HepG2 (cell line): ENCODE data around the gene ZNF276. TPM values are rescaled to one million over a fixed set of nuclear protein-coding genes. Genes with fewer than 3 reads are reported as not detected.

Source experiments
- ATM ChIP-seq: fragments of 450-650 bp; IDR thresholded peaks from 2 replicates; pipeline ENCODE4 v1.7.1; 2017; ENCODE audit warnings: mild to moderate bottlenecking, borderline replicate concordance
- BHLHE40 ChIP-seq: IDR thresholded peaks from 2 replicates; pipeline ENCODE4 v1.6.1; 2011; ENCODE audit warnings: low read length, improper control_type of control experiment
- CBX1 ChIP-seq: IDR thresholded peaks from one replicate; pipeline ENCODE4 v1.6.1; 2016; ENCODE audit warnings: antibody characterized with exemption, low read depth
- CHCHD3 ChIP-seq: sonication (generic); formaldehyde crosslinking; IDR thresholded peaks from 2 replicates; pipeline ENCODE4 v1.8.0; 2022; ENCODE audit warnings: mild to moderate bottlenecking, missing genetic modification reagents, moderate library complexity
- GABPB1 ChIP-seq: IDR thresholded peaks from 2 replicates; pipeline ENCODE4 v1.6.1; 2016; ENCODE audit warnings: mild to moderate bottlenecking, missing genetic modification reagents, moderate library complexity, missing compliant biosample characterization
- HOXA7 ChIP-seq: sonication (generic); formaldehyde crosslinking; IDR thresholded peaks from 2 replicates; pipeline ENCODE4 v1.8.1; 2022; ENCODE audit warnings: mild to moderate bottlenecking, missing genetic modification reagents, moderate library complexity
- KDM2A ChIP-seq: sonication (generic); formaldehyde crosslinking; IDR thresholded peaks from 2 replicates; pipeline ENCODE4 v1.4.0; 2020; ENCODE audit warnings: low read depth, missing genetic modification reagents, borderline replicate concordance
- NCOA1 ChIP-seq: sonication (generic); formaldehyde crosslinking; IDR thresholded peaks from 2 replicates; pipeline ENCODE4 v1.9.0; 2021; ENCODE audit warnings: missing genetic modification reagents
- NFKB2 ChIP-seq: sonication (generic); formaldehyde crosslinking; IDR thresholded peaks from 2 replicates; pipeline ENCODE4 v1.4.0; 2020; ENCODE audit warnings: missing genetic modification reagents, borderline replicate concordance
- NONO ChIP-seq, 2 experiments: fragments of 450-650 bp in 1 of 2; sonication (generic) in 1 of 2; formaldehyde crosslinking in 1 of 2; IDR thresholded peaks in 1 of 2; conservative IDR thresholded peaks in 1 of 2; 2 replicates each; pipeline versions ENCODE4 v1.6.1 to v1.8.0; 2017 to 2022; ENCODE audit warnings: mild to moderate bottlenecking in 1 of 2, missing genetic modification reagents in 1 of 2, moderate library complexity in 1 of 2
- PCBP2 ChIP-seq: fragments of 200-400 bp; formaldehyde crosslinking; optimal IDR thresholded peaks from 2 replicates; pipeline ENCODE3; 2018; ENCODE audit warnings: low read length, low read depth; ENCODE audit not compliant: poor library complexity, severe bottlenecking
- SIN3A ChIP-seq: IDR thresholded peaks from 2 replicates; pipeline ENCODE4 v1.6.1; 2011; ENCODE audit warnings: low read depth, mild to moderate bottlenecking, control low read depth, low read length, borderline replicate concordance
- SNAI1 ChIP-seq: sonication (generic); formaldehyde crosslinking; IDR thresholded peaks from 2 replicates; pipeline ENCODE4 v1.5.0; 2020; ENCODE audit warnings: mild to moderate bottlenecking, missing genetic modification reagents, borderline replicate concordance
- SNAPC2 ChIP-seq: sonication (generic); formaldehyde crosslinking; IDR thresholded peaks from 2 replicates; pipeline ENCODE4 v1.8.1; 2022; ENCODE audit warnings: mild to moderate bottlenecking, missing genetic modification reagents
- ZIK1 ChIP-seq: sonication (generic); formaldehyde crosslinking; IDR thresholded peaks from 2 replicates; pipeline ENCODE4 v1.5.0; 2020; ENCODE audit warnings: mild to moderate bottlenecking, low read depth, missing genetic modification reagents, borderline replicate concordance
- ZMYM3 ChIP-seq: sonication (generic); formaldehyde crosslinking; IDR thresholded peaks from 2 replicates; pipeline ENCODE4 v1.5.1; 2020; ENCODE audit warnings: mild to moderate bottlenecking, missing genetic modification reagents
- ZNF264 ChIP-seq: sonication (generic); formaldehyde crosslinking; IDR thresholded peaks from 2 replicates; pipeline ENCODE4 v1.4.0; 2020; ENCODE audit warnings: missing genetic modification reagents
- ZNF780A ChIP-seq: sonication (generic); formaldehyde crosslinking; IDR thresholded peaks from 2 replicates; pipeline ENCODE4 v1.8.0; 2022; ENCODE audit warnings: mild to moderate bottlenecking, missing genetic modification reagents, moderate library complexity
- ZSCAN22 ChIP-seq: sonication (generic); formaldehyde crosslinking; IDR thresholded peaks from 2 replicates; pipeline ENCODE4 v1.4.0; 2020; ENCODE audit warnings: mild to moderate bottlenecking, missing genetic modification reagents
- polyA plus RNA-seq, 8 experiments: library from polyadenylated mRNA; depleted of rRNA in 3 of 8; stranded (reverse) in 7 of 8; unstranded in 1 of 8; fragments of >200 nt; fragmentation: Illumina TruSeq in 4 of 8; extraction: Trizol in 4 of 8; gene quantifications; 2 replicates each; pipeline versions ENCODE4 v1.2.1 to v1.2.3, GENCODE V29; 2011 to 2016; ENCODE audit warnings: low read depth in 4 of 8, missing spikeins in 1 of 8, mixed read lengths in 1 of 8; ENCODE audit not compliant: insufficient read depth in 1 of 8
- total RNA-seq, 5 experiments: library from RNA; depleted of rRNA; stranded (reverse); fragments of >200 nt; fragmentation: Illumina TruSeq; extraction: Trizol; gene quantifications; 2 replicates each; pipeline ENCODE4 v1.2.3, GENCODE V29; 2016; ENCODE audit warnings: low read depth in 1 of 5
- TF ChIP-seq, protein P1 (sequence below): sonication (generic); formaldehyde crosslinking; IDR thresholded peaks from 2 replicates; pipeline ENCODE4 v1.8.0; 2022; ENCODE audit warnings: mild to moderate bottlenecking, missing genetic modification reagents, moderate library complexity
- TF ChIP-seq, protein P2 (sequence below): sonication (generic); formaldehyde crosslinking; IDR thresholded peaks from 2 replicates; pipeline ENCODE4 v1.4.0; 2020; ENCODE audit warnings: mild to moderate bottlenecking, missing genetic modification reagents
- TF ChIP-seq, protein P3 (sequence below): sonication (generic); formaldehyde crosslinking; IDR thresholded peaks from 2 replicates; pipeline ENCODE4 v1.4.0; 2020; ENCODE audit warnings: missing genetic modification reagents, borderline replicate concordance
- TF ChIP-seq, protein P4 (sequence below): IDR thresholded peaks from 2 replicates; pipeline ENCODE4 v1.6.1; 2016; ENCODE audit warnings: missing compliant biosample characterization, missing genetic modification reagents, borderline replicate concordance
- TF ChIP-seq, protein P5 (sequence below): IDR thresholded peaks from 2 replicates; pipeline ENCODE4 v1.6.1; 2016; ENCODE audit warnings: missing compliant biosample characterization, missing genetic modification reagents, borderline replicate concordance

The ZNF276 gene
- total and polyA plus RNA-seq, 2 of the 13 experiments (the other 11 are each of a cell fraction or from before 2014, with no cell fraction given) = 17.7 to 18.0 TPM

DNA sequence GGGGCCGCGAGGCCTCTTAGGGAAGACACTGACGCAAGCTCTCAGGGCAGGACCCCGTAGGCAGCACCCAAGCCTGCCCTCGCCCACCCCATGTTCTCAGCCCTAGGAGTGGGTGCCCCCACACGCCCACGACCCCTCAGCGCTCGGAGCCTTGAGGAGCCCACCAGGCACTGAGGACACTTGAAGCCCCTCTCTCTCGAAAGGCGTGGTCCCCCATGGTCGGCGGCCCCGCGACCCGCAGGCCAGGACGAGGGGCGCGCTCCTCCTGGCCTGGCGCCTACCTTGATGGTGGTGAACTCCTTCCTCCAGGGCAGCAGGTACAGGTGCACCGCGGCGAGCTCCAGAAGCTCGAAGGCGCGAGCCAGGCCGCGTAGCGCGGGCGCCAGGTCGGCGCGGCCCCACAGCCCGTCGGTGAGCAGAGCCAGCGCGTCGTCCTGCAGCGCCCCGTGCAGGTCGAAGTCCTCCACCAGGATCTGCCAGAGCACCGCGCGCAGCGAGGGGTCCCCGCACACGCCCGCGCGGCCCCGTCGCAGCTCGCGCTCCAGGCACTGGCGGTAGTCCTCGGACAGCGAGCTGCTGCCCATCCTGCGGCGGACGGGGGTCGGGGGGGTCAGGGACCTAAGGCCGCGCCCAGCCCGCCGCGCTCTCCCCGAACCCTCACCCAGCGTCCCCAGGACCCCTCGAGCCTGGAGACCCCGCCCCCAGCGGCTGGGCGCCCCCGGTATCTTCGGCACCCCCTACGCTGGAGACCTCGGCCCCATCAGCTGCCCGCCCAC, 20.5 kb upstream of the ZNF276 start (continued):
- TF ChIP-seq SNAPC2 (no peak), CBX1 (no peak), HOXA7 (CRISPR knock-in tag) (no peak), BHLHE40 (no peak), SNAI1 (CRISPR knock-in tag) (no peak), ZSCAN22 (CRISPR knock-in tag) (0 out of 2 replicates have a peak, but pooled peaks have one; percentile 9), ZMYM3 (CRISPR knock-in tag) (no peak), CHCHD3 (CRISPR knock-in tag) (peak; percentile 90), SIN3A (no peak), NCOA1 (no peak), NFKB2 (no peak; the same call in 1 of the 2 replicates), ZNF264 (CRISPR knock-in tag) (no peak), ATM (no peak), ZNF780A (CRISPR knock-in tag) (no peak; the same call in 1 of the 2 replicates), NONO (IDR thresholded peaks at IDR 0.05) (no peak), NONO (CRISPR knock-in tag; conservative IDR thresholded peaks at IDR 0.05) (peak; percentile 56; the same call in 1 of the 2 replicates), KDM2A (CRISPR knock-in tag) (peak; percentile 72), ZIK1 (CRISPR knock-in tag) (no peak), GABPB1 (peak; percentile 12; the same call in 1 of the 2 replicates), PCBP2 (no peak)
- TF ChIP-seq, protein P1, sequence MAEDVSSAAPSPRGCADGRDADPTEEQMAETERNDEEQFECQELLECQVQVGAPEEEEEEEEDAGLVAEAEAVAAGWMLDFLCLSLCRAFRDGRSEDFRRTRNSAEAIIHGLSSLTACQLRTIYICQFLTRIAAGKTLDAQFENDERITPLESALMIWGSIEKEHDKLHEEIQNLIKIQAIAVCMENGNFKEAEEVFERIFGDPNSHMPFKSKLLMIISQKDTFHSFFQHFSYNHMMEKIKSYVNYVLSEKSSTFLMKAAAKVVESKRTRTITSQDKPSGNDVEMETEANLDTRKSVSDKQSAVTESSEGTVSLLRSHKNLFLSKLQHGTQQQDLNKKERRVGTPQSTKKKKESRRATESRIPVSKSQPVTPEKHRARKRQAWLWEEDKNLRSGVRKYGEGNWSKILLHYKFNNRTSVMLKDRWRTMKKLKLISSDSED (CRISPR knock-in tag) = no peak
- TF ChIP-seq, protein P2, sequence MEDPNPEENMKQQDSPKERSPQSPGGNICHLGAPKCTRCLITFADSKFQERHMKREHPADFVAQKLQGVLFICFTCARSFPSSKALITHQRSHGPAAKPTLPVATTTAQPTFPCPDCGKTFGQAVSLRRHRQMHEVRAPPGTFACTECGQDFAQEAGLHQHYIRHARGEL (CRISPR knock-in tag) = no peak
- TF ChIP-seq, protein P3, sequence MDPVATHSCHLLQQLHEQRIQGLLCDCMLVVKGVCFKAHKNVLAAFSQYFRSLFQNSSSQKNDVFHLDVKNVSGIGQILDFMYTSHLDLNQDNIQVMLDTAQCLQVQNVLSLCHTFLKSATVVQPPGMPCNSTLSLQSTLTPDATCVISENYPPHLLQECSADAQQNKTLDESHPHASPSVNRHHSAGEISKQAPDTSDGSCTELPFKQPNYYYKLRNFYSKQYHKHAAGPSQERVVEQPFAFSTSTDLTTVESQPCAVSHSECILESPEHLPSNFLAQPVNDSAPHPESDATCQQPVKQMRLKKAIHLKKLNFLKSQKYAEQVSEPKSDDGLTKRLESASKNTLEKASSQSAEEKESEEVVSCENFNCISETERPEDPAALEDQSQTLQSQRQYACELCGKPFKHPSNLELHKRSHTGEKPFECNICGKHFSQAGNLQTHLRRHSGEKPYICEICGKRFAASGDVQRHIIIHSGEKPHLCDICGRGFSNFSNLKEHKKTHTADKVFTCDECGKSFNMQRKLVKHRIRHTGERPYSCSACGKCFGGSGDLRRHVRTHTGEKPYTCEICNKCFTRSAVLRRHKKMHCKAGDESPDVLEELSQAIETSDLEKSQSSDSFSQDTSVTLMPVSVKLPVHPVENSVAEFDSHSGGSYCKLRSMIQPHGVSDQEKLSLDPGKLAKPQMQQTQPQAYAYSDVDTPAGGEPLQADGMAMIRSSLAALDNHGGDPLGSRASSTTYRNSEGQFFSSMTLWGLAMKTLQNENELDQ = no peak
- TF ChIP-seq, protein P4, sequence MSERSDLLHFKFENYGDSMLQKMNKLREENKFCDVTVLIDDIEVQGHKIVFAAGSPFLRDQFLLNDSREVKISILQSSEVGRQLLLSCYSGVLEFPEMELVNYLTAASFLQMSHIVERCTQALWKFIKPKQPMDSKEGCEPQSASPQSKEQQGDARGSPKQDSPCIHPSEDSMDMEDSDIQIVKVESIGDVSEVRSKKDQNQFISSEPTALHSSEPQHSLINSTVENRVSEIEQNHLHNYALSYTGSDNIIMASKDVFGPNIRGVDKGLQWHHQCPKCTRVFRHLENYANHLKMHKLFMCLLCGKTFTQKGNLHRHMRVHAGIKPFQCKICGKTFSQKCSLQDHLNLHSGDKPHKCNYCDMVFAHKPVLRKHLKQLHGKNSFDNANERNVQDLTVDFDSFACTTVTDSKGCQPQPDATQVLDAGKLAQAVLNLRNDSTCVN (CRISPR knock-in tag) = no peak
- TF ChIP-seq, protein P5, sequence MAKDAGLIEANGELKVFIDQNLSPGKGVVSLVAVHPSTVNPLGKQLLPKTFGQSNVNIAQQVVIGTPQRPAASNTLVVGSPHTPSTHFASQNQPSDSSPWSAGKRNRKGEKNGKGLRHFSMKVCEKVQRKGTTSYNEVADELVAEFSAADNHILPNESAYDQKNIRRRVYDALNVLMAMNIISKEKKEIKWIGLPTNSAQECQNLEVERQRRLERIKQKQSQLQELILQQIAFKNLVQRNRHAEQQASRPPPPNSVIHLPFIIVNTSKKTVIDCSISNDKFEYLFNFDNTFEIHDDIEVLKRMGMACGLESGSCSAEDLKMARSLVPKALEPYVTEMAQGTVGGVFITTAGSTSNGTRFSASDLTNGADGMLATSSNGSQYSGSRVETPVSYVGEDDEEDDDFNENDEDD (CRISPR knock-in tag) = peak; percentile 87; the same call in 1 of the 2 replicates
